ENCODE data around the gene CRACDL.
A peak's percentile ranks its signal among the peaks of the same experiment; 100 is the strongest.

Gene CRACDL

DNA sequence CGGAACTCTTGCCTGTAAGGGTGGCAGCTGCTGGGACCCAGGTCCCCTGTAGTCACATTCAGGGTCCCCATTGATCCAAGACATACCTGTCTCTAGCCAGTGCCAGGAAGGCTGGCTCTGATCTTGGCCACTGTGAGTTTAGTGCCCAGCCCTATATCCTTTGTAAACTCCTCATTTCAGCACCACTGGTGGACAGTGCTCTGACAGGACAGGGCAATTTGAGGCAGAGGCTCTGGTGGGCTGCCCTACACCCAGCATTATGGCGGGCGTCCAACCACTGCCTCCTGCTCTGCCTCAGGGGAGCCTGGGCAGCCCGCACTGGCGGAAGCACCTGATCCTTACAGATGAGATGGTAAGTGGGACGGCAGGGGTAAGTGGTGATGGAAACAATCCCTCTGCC lies 149.8 kb downstream of the CRACDL start:
- no peaks in the 10 kb centered on the region for H3K27me3 ChIP-seq (ENCODE audit: insufficient read depth, poor library complexity, severe bottlenecking)
- H3K4me3 ChIP-seq (replicated peaks; ENCODE audit: insufficient read depth, low read length): no peak overlapping the region

DNA sequence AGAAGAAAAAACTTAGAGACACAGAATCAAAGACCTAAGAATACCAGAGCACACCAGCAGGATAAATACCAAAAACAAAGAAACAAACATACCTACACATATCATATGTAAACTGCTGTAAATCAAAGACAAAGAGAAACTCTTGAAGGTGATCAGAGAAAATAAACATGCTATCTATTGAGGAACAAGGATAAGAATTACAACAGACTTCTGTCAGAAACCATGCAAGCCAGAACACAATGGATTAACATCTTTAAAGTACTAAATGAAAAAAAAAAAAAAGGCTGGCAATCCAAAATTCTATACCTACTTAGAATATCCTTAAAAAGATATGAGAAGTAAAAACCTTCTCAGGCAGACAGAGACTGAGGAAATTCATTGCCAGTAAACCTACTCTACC lies 153.5 kb downstream of the CRACDL start:
- Histone ChIP-seq H3K4me3 (replicated peaks; ENCODE audit: insufficient read depth, low read length) (no peak overlapping the region), H3K27ac (replicated peaks) (no peak overlapping the region), H3K27me3 (ENCODE audit: insufficient read depth, poor library complexity, severe bottlenecking) (no peaks in the 10 kb centered on the region)
- DNase-seq (ENCODE audit: low read depth in 1 of 2, low spot score in 1 of 2): no peak
- TF ChIP-seq, protein P1, sequence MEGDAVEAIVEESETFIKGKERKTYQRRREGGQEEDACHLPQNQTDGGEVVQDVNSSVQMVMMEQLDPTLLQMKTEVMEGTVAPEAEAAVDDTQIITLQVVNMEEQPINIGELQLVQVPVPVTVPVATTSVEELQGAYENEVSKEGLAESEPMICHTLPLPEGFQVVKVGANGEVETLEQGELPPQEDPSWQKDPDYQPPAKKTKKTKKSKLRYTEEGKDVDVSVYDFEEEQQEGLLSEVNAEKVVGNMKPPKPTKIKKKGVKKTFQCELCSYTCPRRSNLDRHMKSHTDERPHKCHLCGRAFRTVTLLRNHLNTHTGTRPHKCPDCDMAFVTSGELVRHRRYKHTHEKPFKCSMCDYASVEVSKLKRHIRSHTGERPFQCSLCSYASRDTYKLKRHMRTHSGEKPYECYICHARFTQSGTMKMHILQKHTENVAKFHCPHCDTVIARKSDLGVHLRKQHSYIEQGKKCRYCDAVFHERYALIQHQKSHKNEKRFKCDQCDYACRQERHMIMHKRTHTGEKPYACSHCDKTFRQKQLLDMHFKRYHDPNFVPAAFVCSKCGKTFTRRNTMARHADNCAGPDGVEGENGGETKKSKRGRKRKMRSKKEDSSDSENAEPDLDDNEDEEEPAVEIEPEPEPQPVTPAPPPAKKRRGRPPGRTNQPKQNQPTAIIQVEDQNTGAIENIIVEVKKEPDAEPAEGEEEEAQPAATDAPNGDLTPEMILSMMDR (IDR thresholded peaks at IDR 0.05; ENCODE audit: insufficient read depth, low read length): no peak
- TF ChIP-seq, protein P2, sequence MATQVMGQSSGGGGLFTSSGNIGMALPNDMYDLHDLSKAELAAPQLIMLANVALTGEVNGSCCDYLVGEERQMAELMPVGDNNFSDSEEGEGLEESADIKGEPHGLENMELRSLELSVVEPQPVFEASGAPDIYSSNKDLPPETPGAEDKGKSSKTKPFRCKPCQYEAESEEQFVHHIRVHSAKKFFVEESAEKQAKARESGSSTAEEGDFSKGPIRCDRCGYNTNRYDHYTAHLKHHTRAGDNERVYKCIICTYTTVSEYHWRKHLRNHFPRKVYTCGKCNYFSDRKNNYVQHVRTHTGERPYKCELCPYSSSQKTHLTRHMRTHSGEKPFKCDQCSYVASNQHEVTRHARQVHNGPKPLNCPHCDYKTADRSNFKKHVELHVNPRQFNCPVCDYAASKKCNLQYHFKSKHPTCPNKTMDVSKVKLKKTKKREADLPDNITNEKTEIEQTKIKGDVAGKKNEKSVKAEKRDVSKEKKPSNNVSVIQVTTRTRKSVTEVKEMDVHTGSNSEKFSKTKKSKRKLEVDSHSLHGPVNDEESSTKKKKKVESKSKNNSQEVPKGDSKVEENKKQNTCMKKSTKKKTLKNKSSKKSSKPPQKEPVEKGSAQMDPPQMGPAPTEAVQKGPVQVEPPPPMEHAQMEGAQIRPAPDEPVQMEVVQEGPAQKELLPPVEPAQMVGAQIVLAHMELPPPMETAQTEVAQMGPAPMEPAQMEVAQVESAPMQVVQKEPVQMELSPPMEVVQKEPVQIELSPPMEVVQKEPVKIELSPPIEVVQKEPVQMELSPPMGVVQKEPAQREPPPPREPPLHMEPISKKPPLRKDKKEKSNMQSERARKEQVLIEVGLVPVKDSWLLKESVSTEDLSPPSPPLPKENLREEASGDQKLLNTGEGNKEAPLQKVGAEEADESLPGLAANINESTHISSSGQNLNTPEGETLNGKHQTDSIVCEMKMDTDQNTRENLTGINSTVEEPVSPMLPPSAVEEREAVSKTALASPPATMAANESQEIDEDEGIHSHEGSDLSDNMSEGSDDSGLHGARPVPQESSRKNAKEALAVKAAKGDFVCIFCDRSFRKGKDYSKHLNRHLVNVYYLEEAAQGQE (IDR thresholded peaks at IDR 0.05; ENCODE audit: insufficient replicate concordance, low read depth): no peak
- no peak for TF ChIP-seq GABPA (IDR thresholded peaks at IDR 0.05; ENCODE audit: low read depth)
- TF ChIP-seq SPI1 (IDR thresholded peaks at IDR 0.05; ENCODE audit: borderline replicate concordance, low read depth): no peak
- TF ChIP-seq POLR2AphosphoS5 (IDR thresholded peaks at IDR 0.05; ENCODE audit: low read depth): no peak

More for the DNA sequence above, 149.8 kb downstream of the CRACDL start:
- H3K27ac ChIP-seq (replicated peaks): no peak overlapping the region
- no peak for DNase-seq (ENCODE audit: low read depth in 1 of 2, low spot score in 1 of 2)
- no peak for TF ChIP-seq POLR2AphosphoS5 (IDR thresholded peaks at IDR 0.05; ENCODE audit: low read depth)
- TF ChIP-seq, protein P2 (IDR thresholded peaks at IDR 0.05; ENCODE audit: insufficient replicate concordance, low read depth): peak; percentile 79

DNA sequence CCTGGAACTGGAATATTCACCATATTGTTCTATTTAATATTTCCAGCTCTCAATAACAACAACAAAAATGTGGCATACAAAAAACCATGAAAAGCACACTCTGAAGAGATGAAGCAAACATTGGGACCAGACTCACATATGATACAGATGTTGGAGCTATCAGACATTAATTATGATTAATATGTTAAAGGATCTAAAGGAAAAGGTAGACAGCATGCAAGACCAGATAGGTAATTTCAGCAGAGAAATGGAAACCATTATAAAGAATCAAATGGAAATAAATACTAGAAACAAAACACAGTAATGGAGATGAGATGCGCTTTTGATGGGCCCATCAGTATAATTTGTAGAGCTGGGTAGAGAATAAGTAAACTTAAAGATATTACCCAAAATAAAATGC lies 154.2 kb downstream of the CRACDL start:
- no peak for DNase-seq (ENCODE audit: low read depth in 1 of 2, low spot score in 1 of 2)
- no peak overlapping the region for H3K4me3 ChIP-seq (replicated peaks; ENCODE audit: insufficient read depth, low read length)
- H3K27me3 ChIP-seq (ENCODE audit: insufficient read depth, poor library complexity, severe bottlenecking): no peaks in the 10 kb centered on the region
- TF ChIP-seq, protein P2 (IDR thresholded peaks at IDR 0.05; ENCODE audit: insufficient replicate concordance, low read depth): no peak
- TF ChIP-seq POLR2AphosphoS5 (IDR thresholded peaks at IDR 0.05; ENCODE audit: low read depth) (no peak), GABPA (IDR thresholded peaks at IDR 0.05; ENCODE audit: low read depth) (no peak), SPI1 (IDR thresholded peaks at IDR 0.05; ENCODE audit: borderline replicate concordance, low read depth) (no peak)
- TF ChIP-seq, protein P1 (IDR thresholded peaks at IDR 0.05; ENCODE audit: insufficient read depth, low read length): no peak
- H3K27ac ChIP-seq (replicated peaks): no peak overlapping the region
